HG03066 (cell line): Measurements from ENCODE around the gene TNPO1.
"Not testable (repeated sequence)": the region's sequence is repeated elsewhere in the genome, so short reads cannot be mapped to it uniquely, and the experiment has no call there.

ENCODE experiments used
- ATAC-seq: cut with Tn5 transposase; IDR thresholded peaks from one replicate; pipeline ENCODE4 v1.9.1; 2021; ENCODE audit warnings: low read depth; ENCODE audit not compliant: unreplicated experiment

The TNPO1 gene

GRCh38 chr5:72921886-72922285, 105.4 kb downstream of the TNPO1 start:
- ATAC-seq, result no peak

GRCh38 chr5:72922422-72922821, 106.0 kb downstream of the TNPO1 start:
- no peak for ATAC-seq

GRCh38 chr5:72925336-72926010, 109.0 kb downstream of the TNPO1 start:
- no peak for ATAC-seq

GRCh38 chr5:72932686-72933085, 116.2 kb downstream of the TNPO1 start:
- not testable (repeated sequence) for ATAC-seq

GRCh38 chr5:72934953-72935725, 118.7 kb downstream of the TNPO1 start:
- not testable (repeated sequence) for ATAC-seq

GRCh38 chr5:72936893-72937292, 120.4 kb downstream of the TNPO1 start:
- ATAC-seq, result no peak

- ATAC-seq, result no peak
Measured at GRCh38 chr5:72937517-72938061, 121.1 kb downstream of the TNPO1 start.

GRCh38 chr5:72938206-72938605, 121.7 kb downstream of the TNPO1 start:
- ATAC-seq, result no peak

GRCh38 chr5:72940082-72940481, 123.6 kb downstream of the TNPO1 start:
- ATAC-seq, result no peak

GRCh38 chr5:72943307-72943706, 126.8 kb downstream of the TNPO1 start:
- no peak for ATAC-seq

- no peak for ATAC-seq
Measured at GRCh38 chr5:72947498-72947897, 131.0 kb downstream of the TNPO1 start.

GRCh38 chr5:72949481-72949880, 133.0 kb downstream of the TNPO1 start:
- ATAC-seq, result no peak

- ATAC-seq, result no peak
Measured at GRCh38 chr5:72951671-72952468, 135.4 kb downstream of the TNPO1 start.

- ATAC-seq, result no peak
Measured at GRCh38 chr5:72954389-72954788, 137.9 kb downstream of the TNPO1 start.

- ATAC-seq, result peak; percentile 55
Measured at GRCh38 chr5:72955143-72955767, 138.8 kb downstream of the TNPO1 start.

GRCh38 chr5:72955768-72956323, 139.4 kb downstream of the TNPO1 start, which contains the start of gene FCHO2:
Gene FCHO2 (plus strand): TSS chr5:72956041. CDS start chr5:72956097, 56 bp downstream.
- peak; percentile 87 for ATAC-seq

GRCh38 chr5:72956324-72957140, 140.1 kb downstream of the TNPO1 start:
- peak; percentile 33 for ATAC-seq

GRCh38 chr5:72957337-72957736, 140.9 kb downstream of the TNPO1 start:
- ATAC-seq, result no peak

GRCh38 chr5:72959257-72959656, 142.8 kb downstream of the TNPO1 start:
- ATAC-seq, result no peak
